HepG2 (cell line): Measurements from ENCODE around the gene BIRC2.
"Not testable (repeated sequence)": the region's sequence is repeated elsewhere in the genome, so short reads cannot be mapped to it uniquely, and the experiment has no call there.

Experiments used
- BCL6 ChIP-seq: IDR thresholded peaks from 2 replicates; pipeline ENCODE4 v1.6.1; 2016; ENCODE audit warnings: missing genetic modification reagents, missing compliant biosample characterization
- CTCF ChIP-seq: sonication (generic); formaldehyde crosslinking; IDR thresholded peaks from 2 replicates; pipeline ENCODE4 v1.5.0; 2020; ENCODE audit warnings: mild to moderate bottlenecking, missing genetic modification reagents, moderate library complexity
- ELF1 ChIP-seq: sonication (generic); formaldehyde crosslinking; IDR thresholded peaks from 2 replicates; pipeline ENCODE4 v1.4.0; 2020; ENCODE audit warnings: missing genetic modification reagents
- HNF4A ChIP-seq: sonication (generic); formaldehyde crosslinking; IDR thresholded peaks from 2 replicates; pipeline ENCODE4 v1.4.0; 2020; ENCODE audit warnings: missing genetic modification reagents
- MAX ChIP-seq: IDR thresholded peaks from 2 replicates; pipeline ENCODE4 v1.6.1; 2012; ENCODE audit warnings: inconsistent platforms
- MTERF4 ChIP-seq: sonication (generic); formaldehyde crosslinking; IDR thresholded peaks from 2 replicates; pipeline ENCODE4 v1.8.0; 2023; ENCODE audit warnings: mild to moderate bottlenecking, missing genetic modification reagents
- PBX3 ChIP-seq: sonication (generic); formaldehyde crosslinking; IDR thresholded peaks from 2 replicates; pipeline ENCODE4 v1.8.1; 2023; ENCODE audit warnings: missing genetic modification reagents, inconsistent platforms, borderline replicate concordance
- POLR2AphosphoS2 ChIP-seq: IDR thresholded peaks from 2 replicates; pipeline ENCODE4 v1.6.1; 2011; ENCODE audit warnings: low read depth, low read length, improper control_type of control experiment
- SNRNP70 ChIP-seq: fragments of 200-400 bp; formaldehyde crosslinking; IDR thresholded peaks from 2 replicates; pipeline ENCODE4 v1.6.1; 2017; ENCODE audit warnings: mild to moderate bottlenecking, low read depth, low read length, moderate library complexity
- ZMAT5 ChIP-seq: sonication (generic); formaldehyde crosslinking; IDR thresholded peaks from 2 replicates; pipeline ENCODE4 v1.5.0; 2020; ENCODE audit warnings: mild to moderate bottlenecking, low read depth, missing genetic modification reagents, borderline replicate concordance
- ZNF383 ChIP-seq: sonication (generic); formaldehyde crosslinking; IDR thresholded peaks from 2 replicates; pipeline ENCODE4 v1.4.0; 2020; ENCODE audit warnings: missing genetic modification reagents, mild to moderate bottlenecking, borderline replicate concordance
- ZNF44 ChIP-seq: sonication (generic); formaldehyde crosslinking; IDR thresholded peaks from 2 replicates; pipeline ENCODE4 v1.5.1; 2020; ENCODE audit warnings: mild to moderate bottlenecking, missing genetic modification reagents
- ZNF646 ChIP-seq: sonication (generic); formaldehyde crosslinking; IDR thresholded peaks from 2 replicates; pipeline ENCODE4 v1.9.0; 2021; ENCODE audit warnings: mild to moderate bottlenecking, missing genetic modification reagents
- TF ChIP-seq, protein P1 (sequence below): sonication (generic); formaldehyde crosslinking; IDR thresholded peaks from 2 replicates; pipeline ENCODE4 v1.8.0; 2022; ENCODE audit warnings: mild to moderate bottlenecking, missing genetic modification reagents; ENCODE audit not compliant: insufficient replicate concordance

DNA sequence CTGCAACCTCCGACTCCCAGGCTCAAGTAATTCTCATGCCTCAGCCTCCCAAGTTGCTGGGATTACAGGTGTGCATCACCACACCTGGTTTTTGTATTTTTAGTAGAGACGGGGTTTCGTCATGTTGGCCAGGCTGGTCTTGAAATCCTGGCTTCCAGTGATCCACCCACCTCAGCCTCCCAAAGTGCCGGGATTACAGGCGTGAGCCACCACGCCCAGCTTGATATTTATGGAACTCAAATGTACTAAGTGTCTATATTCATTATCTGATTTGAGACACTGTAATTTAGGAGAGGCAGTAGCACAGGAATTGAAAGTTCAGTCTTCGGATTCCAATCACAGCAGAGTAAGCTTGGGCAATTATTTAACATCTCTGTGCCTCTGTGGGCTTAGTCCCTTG lies 5.7 kb upstream of the BIRC2 start:
- not testable (repeated sequence) for TF ChIP-seq ZNF383 (CRISPR knock-in tag); CTCF (CRISPR knock-in tag); ZNF44 (CRISPR knock-in tag); POLR2AphosphoS2; MTERF4 (CRISPR knock-in tag); PBX3 (CRISPR knock-in tag); MAX; ELF1 (CRISPR knock-in tag); SNRNP70; ZMAT5 (CRISPR knock-in tag); ZNF646 (CRISPR knock-in tag); HNF4A (CRISPR knock-in tag); BCL6 (CRISPR knock-in tag)
- TF ChIP-seq, protein P1, sequence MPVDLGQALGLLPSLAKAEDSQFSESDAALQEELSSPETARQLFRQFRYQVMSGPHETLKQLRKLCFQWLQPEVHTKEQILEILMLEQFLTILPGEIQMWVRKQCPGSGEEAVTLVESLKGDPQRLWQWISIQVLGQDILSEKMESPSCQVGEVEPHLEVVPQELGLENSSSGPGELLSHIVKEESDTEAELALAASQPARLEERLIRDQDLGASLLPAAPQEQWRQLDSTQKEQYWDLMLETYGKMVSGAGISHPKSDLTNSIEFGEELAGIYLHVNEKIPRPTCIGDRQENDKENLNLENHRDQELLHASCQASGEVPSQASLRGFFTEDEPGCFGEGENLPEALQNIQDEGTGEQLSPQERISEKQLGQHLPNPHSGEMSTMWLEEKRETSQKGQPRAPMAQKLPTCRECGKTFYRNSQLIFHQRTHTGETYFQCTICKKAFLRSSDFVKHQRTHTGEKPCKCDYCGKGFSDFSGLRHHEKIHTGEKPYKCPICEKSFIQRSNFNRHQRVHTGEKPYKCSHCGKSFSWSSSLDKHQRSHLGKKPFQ (CRISPR knock-in tag) = not testable (repeated sequence)
